IMR-90 (cell line): ENCODE measurements around the gene GPR75.

ENCODE experiments used
- CEBPB ChIP-seq: IDR thresholded peaks from 2 replicates; pipeline ENCODE4 v1.6.1; 2012; ENCODE audit warnings: low read depth, low read length, improper control_type of control experiment
- CHD1 ChIP-seq: IDR thresholded peaks from 2 replicates; pipeline ENCODE4 v1.6.1; 2012; ENCODE audit warnings: low read depth, low read length, improper control_type of control experiment
- CTCF ChIP-seq: conservative IDR thresholded peaks from 2 replicates; pipeline ENCODE4 v1.5.1; 2012; ENCODE audit warnings: mild to moderate bottlenecking, low read depth, low read length, improper control_type of control experiment
- ELK1 ChIP-seq: fragments of 150-350 bp; IDR thresholded peaks from 2 replicates; pipeline ENCODE4 v1.6.1; 2016; ENCODE audit warnings: low read depth, mild to moderate bottlenecking, low read length, moderate library complexity, borderline replicate concordance
- FOS ChIP-seq: fragments of 150-350 bp; IDR thresholded peaks from 2 replicates; pipeline ENCODE4 v1.6.1; 2016; ENCODE audit warnings: low read depth, low read length
- MAFK ChIP-seq: IDR thresholded peaks from 2 replicates; pipeline ENCODE4 v1.6.1; 2012; ENCODE audit warnings: low read depth, low read length, improper control_type of control experiment
- MAZ ChIP-seq: IDR thresholded peaks from 2 replicates; pipeline ENCODE4 v1.6.1; 2012; ENCODE audit warnings: low read depth, mild to moderate bottlenecking, low read length, improper control_type of control experiment, moderate library complexity, borderline replicate concordance
- MXI1 ChIP-seq: IDR thresholded peaks from 2 replicates; pipeline ENCODE4 v1.6.1; 2012; ENCODE audit warnings: low read depth, mild to moderate bottlenecking, low read length, moderate library complexity, borderline replicate concordance
- POLR2A ChIP-seq: IDR thresholded peaks from 2 replicates; pipeline ENCODE4 v1.6.1; 2012; ENCODE audit warnings: mild to moderate bottlenecking, low read depth, low read length
- RAD21 ChIP-seq: IDR thresholded peaks from 2 replicates; pipeline ENCODE4 v1.6.1; 2012; ENCODE audit warnings: low read length, improper control_type of control experiment
- RFX5 ChIP-seq: IDR thresholded peaks from 2 replicates; pipeline ENCODE4 v1.8.0; 2012; ENCODE audit warnings: low read depth, mild to moderate bottlenecking, low read length, moderate library complexity
- SMC3 ChIP-seq: fragments of 150-350 bp; IDR thresholded peaks from 2 replicates; pipeline ENCODE4 v1.6.1; 2016; ENCODE audit warnings: low read depth, mild to moderate bottlenecking, antibody characterized with exemption, low read length, moderate library complexity
- USF2 ChIP-seq: fragments of 150-350 bp; IDR thresholded peaks from 2 replicates; pipeline ENCODE4 v1.6.1; 2017; ENCODE audit warnings: mild to moderate bottlenecking, antibody characterized with exemption, low read length, low read depth

GRCh38 chr2:53818854-53819435 lies 40.8 kb downstream of the GPR75 start:
- TF ChIP-seq CTCF (no peak), POLR2A (no peak), SMC3 (no peak), CEBPB (no peak), RAD21 (no peak), CHD1 (no peak), USF2 (no peak), FOS (no peak), MXI1 (no peak), MAFK (no peak), RFX5 (no peak), MAZ (no peak), ELK1 (no peak)
